ENCODE measurements around the gene PLA2G2D. TPM values are rescaled to one million over a fixed set of nuclear protein-coding genes. Genes with fewer than 3 reads are reported as not detected.

PLA2G2D gene, protein sequence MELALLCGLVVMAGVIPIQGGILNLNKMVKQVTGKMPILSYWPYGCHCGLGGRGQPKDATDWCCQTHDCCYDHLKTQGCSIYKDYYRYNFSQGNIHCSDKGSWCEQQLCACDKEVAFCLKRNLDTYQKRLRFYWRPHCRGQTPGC
- not detected in 2 replicates for total RNA-seq (2022)
- Bru-seq, nascent RNA = not detected
- BruChase-seq, experiment 1, labeled RNA remaining after a 6-hour chase = not detected
- BruChase-seq, experiment 2, labeled RNA remaining after a 2-hour chase = not detected
- long read RNA-seq = 0 reads

DNA sequence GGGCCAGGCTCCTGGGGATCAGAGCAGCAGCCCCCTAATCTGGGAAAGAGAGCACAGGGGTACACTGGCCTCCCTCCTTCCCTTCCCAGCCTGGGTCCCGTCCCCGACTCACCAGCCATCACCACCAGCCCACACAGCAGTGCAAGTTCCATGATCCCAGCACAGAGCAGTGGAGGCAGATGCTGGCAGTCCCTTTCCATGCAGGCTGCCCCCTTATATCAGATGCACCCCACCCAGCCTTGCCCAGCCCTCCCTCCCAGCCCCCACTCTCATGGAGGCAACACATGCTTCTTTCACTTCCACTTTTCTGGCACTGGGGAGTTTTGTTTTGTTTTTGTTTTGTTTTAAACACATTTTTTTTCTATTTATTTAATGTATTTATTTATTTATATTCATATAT, at the start of gene PLA2G2D:
PLA2G2D (minus strand) TSS at position 190 of the 400 bp plus-strand sequence; CDS start at position 152, 38 bp downstream.
- Mint-ChIP-seq H3K27ac (ENCODE audit: low read depth, unreplicated experiment) (no peak within 1 kb of the TSS), H3K27me3 (ENCODE audit: insufficient read depth, unreplicated experiment) (peaks cover 54% of the 10 kb centered on the region), H3K36me3 (ENCODE audit: insufficient read depth, unreplicated experiment) (no peaks in the 10 kb centered on the region), H3K9me3 (ENCODE audit: unreplicated experiment) (no peaks in the 10 kb centered on the region), H3K4me3 (ENCODE audit: unreplicated experiment) (no peak within 1 kb of the TSS), H3K4me1 (ENCODE audit: insufficient read depth, unreplicated experiment) (peaks cover under 1% of the 10 kb centered on the region)
- intact Hi-C loops (cut with micrococcal nuclease) = no loop called here
- TF ChIP-seq, protein P1, sequence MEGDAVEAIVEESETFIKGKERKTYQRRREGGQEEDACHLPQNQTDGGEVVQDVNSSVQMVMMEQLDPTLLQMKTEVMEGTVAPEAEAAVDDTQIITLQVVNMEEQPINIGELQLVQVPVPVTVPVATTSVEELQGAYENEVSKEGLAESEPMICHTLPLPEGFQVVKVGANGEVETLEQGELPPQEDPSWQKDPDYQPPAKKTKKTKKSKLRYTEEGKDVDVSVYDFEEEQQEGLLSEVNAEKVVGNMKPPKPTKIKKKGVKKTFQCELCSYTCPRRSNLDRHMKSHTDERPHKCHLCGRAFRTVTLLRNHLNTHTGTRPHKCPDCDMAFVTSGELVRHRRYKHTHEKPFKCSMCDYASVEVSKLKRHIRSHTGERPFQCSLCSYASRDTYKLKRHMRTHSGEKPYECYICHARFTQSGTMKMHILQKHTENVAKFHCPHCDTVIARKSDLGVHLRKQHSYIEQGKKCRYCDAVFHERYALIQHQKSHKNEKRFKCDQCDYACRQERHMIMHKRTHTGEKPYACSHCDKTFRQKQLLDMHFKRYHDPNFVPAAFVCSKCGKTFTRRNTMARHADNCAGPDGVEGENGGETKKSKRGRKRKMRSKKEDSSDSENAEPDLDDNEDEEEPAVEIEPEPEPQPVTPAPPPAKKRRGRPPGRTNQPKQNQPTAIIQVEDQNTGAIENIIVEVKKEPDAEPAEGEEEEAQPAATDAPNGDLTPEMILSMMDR (IDR thresholded peaks at IDR 0.05; ENCODE audit: unreplicated experiment) = no peak
- BruUV-seq (replicated peaks) = no TSS peak
- POLR2A ChIA-PET = no interaction called here
- DNase-seq (ENCODE audit: unreplicated experiment) = no peak
- CTCF ChIA-PET = no interaction called here

DNA sequence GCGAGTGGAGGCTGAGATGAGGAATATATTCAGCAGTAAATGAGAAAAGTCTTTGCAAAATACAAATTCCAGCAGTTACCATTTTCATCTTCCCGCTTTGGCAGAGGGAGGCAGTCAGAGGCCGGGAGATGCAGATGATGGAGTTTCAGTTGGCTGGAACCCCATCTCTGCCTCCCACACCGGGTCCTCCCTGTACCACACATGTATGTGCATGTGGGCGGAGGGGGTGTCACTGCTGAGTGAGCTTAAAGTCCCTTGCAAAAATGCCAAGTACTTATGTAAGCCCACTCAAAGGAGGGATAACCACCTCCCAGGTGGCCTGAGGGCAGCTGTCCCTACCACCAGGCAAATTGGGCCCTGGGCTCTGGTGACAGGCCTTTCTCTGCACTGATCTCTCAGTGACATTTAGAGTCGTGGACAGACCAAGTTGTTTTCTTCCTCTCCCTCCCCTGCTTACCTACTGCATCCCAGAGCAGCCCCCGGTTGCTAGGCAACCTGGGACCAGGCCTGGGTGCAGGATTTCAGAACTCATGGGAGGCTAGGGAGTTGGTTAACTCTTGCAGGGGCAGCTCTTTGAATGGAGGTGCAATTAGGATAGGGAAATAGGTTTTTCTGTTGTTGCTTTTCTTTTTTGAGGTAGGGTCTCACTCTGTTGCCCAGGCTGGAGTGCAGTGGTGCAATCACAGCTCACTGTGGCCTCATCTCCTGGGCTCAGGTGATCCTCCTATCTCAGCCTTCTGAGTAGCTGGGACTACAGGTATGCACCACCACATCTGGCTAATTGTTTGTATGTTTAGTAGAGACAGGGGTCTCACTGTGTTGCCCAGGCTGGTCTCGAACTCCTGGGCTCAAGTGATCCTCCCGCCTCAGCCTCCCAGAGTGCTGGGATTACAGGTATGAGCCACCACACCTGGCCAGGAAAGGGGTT, 49.5 kb upstream of the PLA2G2D start:
- no peaks in the 10 kb centered on the region for H3K36me3 Mint-ChIP-seq (ENCODE audit: insufficient read depth, unreplicated experiment)
- intact Hi-C loops (cut with micrococcal nuclease) = loop anchor here (10.0 kb wide), 1 partner anchor 326 kb away; no protein-coding TSS in a partner anchor
- no peaks in the 10 kb centered on the region for H3K27me3 Mint-ChIP-seq (ENCODE audit: insufficient read depth, unreplicated experiment)
- peaks cover 5% of the 10 kb centered on the region for H3K9me3 Mint-ChIP-seq (ENCODE audit: unreplicated experiment)
- no peak overlapping the region for H3K27ac Mint-ChIP-seq (ENCODE audit: low read depth, unreplicated experiment)
- POLR2A ChIA-PET = no interaction called here
- CTCF ChIA-PET = no interaction called here
- H3K4me1 Mint-ChIP-seq (ENCODE audit: insufficient read depth, unreplicated experiment) = peaks cover 16% of the 10 kb centered on the region
- no peak overlapping the region for H3K4me3 Mint-ChIP-seq (ENCODE audit: unreplicated experiment)
- BruUV-seq (replicated peaks) = no TSS peak
- TF ChIP-seq, protein P1 (IDR thresholded peaks at IDR 0.05; ENCODE audit: unreplicated experiment) = no peak
- DNase-seq (ENCODE audit: unreplicated experiment) = no peak

DNA sequence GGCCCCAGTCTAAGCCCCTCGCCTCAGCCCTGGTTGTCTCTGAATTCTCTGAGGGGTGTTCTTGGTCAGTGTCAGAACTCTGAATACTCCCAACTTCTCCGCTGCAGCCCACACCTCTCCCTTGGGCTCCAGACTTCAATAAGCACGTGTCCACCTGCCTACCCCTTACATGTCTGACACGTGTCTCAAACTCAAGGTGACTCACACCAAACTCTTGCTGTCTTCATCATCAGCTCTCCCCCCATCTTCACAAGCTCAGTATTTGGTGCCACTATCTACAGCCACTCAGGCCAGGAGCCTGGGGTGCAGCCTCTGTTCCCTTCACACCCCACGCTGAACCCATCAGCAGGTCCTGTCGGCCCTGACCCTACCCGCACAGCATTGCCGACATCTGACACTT, 47.8 kb upstream of the PLA2G2D start:
- ChIA-PET CTCF (interaction anchor here (1.9 kb wide), 1 partner anchor 327 kb away, joined by 7 read pairs; no protein-coding TSS in a partner anchor), POLR2A (interaction anchor here (0.7 to 1.0 kb wide), 2 partner anchors 305 to 328 kb away, joined by 3 read pairs; no protein-coding TSS in a partner anchor)
- no peak for DNase-seq (ENCODE audit: unreplicated experiment)
- intact Hi-C loops (cut with micrococcal nuclease) = loop anchor here (10.0 kb wide), 1 partner anchor 328 kb away; no protein-coding TSS in a partner anchor
- Mint-ChIP-seq H3K27me3 (ENCODE audit: insufficient read depth, unreplicated experiment) (no peaks in the 10 kb centered on the region), H3K4me1 (ENCODE audit: insufficient read depth, unreplicated experiment) (peaks cover 16% of the 10 kb centered on the region), H3K4me3 (ENCODE audit: unreplicated experiment) (no peak overlapping the region), H3K36me3 (ENCODE audit: insufficient read depth, unreplicated experiment) (no peaks in the 10 kb centered on the region), H3K9me3 (ENCODE audit: unreplicated experiment) (peaks cover 11% of the 10 kb centered on the region), H3K27ac (ENCODE audit: low read depth, unreplicated experiment) (no peak overlapping the region)
- TF ChIP-seq, protein P1 (IDR thresholded peaks at IDR 0.05; ENCODE audit: unreplicated experiment) = no peak
- BruUV-seq (replicated peaks) = no TSS peak

DNA sequence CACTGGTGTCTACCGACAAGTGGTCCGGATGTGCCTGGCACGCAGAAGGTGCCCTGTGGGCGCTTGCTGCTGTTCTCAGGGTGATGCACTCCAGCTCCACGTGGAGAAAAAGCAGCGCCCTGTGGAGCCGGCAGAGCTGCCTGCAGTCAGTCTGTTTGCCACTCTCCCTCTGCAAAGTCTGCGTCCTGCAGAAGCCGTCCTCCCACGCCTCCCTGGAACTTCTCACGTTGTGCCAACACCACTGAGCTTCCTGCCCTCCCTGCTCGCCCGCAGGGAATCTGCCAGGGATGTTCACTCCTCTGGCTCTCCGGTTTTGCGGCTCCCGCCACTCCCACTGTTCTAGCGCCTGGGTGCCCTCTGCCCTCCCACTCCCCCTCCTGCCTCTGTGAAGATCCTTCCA, 46.7 kb upstream of the PLA2G2D start:
- Mint-ChIP-seq H3K9me3 (ENCODE audit: unreplicated experiment) (peaks cover 11% of the 10 kb centered on the region), H3K27ac (ENCODE audit: low read depth, unreplicated experiment) (no peak overlapping the region), H3K4me1 (ENCODE audit: insufficient read depth, unreplicated experiment) (peaks cover 16% of the 10 kb centered on the region), H3K4me3 (ENCODE audit: unreplicated experiment) (no peak overlapping the region), H3K27me3 (ENCODE audit: insufficient read depth, unreplicated experiment) (no peaks in the 10 kb centered on the region), H3K36me3 (ENCODE audit: insufficient read depth, unreplicated experiment) (no peaks in the 10 kb centered on the region)
- DNase-seq (ENCODE audit: unreplicated experiment) = peak; percentile 75
- TF ChIP-seq, protein P1 (IDR thresholded peaks at IDR 0.05; ENCODE audit: unreplicated experiment) = no peak
- no TSS peak for BruUV-seq (replicated peaks)
- intact Hi-C loops (cut with micrococcal nuclease) = loop anchor here (10.0 kb wide), 1 partner anchor 329 kb away; no protein-coding TSS in a partner anchor
- CTCF ChIA-PET = interaction anchor here (0.6 to 1.9 kb wide), 7 partner anchors 8 to 463 kb away, joined by 3 to 7 read pairs (median 3); no protein-coding TSS in a partner anchor
- POLR2A ChIA-PET = interaction anchor here (0.8 to 1.5 kb wide), 2 partner anchors 9 to 10 kb away, joined by 3 to 4 read pairs; no protein-coding TSS in a partner anchor

Measured in MCF 10A (cell line).